Middle frontal gyrus (tissue), 1 donor: ENCODE measurements around the gene PRPSAP1.

Experiments used
- DNase-seq: peaks from one replicate; pipeline ENCODE4 v3.0.0-alpha.2; 2015; ENCODE audit warnings: low spot score; ENCODE audit errors: extremely low spot score

Gene PRPSAP1

GRCh38 chr17:76353599-76354316 is at the start of gene PRPSAP1:
Gene PRPSAP1 (minus strand): TSS chr17:76353916. CDS start chr17:76353703, 213 bp downstream.
- peak; percentile 88 for DNase-seq

- DNase-seq = no peak
Observed at GRCh38 chr17:76402711-76403110, 49.0 kb upstream of the PRPSAP1 start.

- no peak for DNase-seq
Observed at GRCh38 chr17:76399175-76400172, 45.8 kb upstream of the PRPSAP1 start.

GRCh38 chr17:76398523-76399174 is 44.9 kb upstream of the PRPSAP1 start:
- DNase-seq = no peak

GRCh38 chr17:76397687-76398522 is 44.2 kb upstream of the PRPSAP1 start:
- peak; percentile 75 for DNase-seq

GRCh38 chr17:76397184-76397583 is 43.5 kb upstream of the PRPSAP1 start:
- no peak for DNase-seq

- no peak for DNase-seq
Observed at GRCh38 chr17:76395980-76396379, 42.3 kb upstream of the PRPSAP1 start.

GRCh38 chr17:76394166-76394565 is 40.5 kb upstream of the PRPSAP1 start:
- DNase-seq = no peak

GRCh38 chr17:76391200-76391715 is 37.5 kb upstream of the PRPSAP1 start:
- no peak for DNase-seq

- no peak for DNase-seq
Observed at GRCh38 chr17:76390003-76390421, 36.3 kb upstream of the PRPSAP1 start.

GRCh38 chr17:76388966-76389888 is 35.5 kb upstream of the PRPSAP1 start:
- no peak for DNase-seq

GRCh38 chr17:76386966-76387765 is 33.5 kb upstream of the PRPSAP1 start:
- DNase-seq = no peak

- no peak for DNase-seq
Observed at GRCh38 chr17:76385892-76386786, 32.4 kb upstream of the PRPSAP1 start.

- no peak for DNase-seq
Observed at GRCh38 chr17:76384987-76385891, 31.5 kb upstream of the PRPSAP1 start.

- DNase-seq = no peak
Observed at GRCh38 chr17:76384222-76384986, 30.7 kb upstream of the PRPSAP1 start, which contains the start of gene SPHK1. Gene SPHK1 (plus strand): TSS chr17:76384609. CDS start chr17:76385645, 1,036 bp downstream.
